AG09309 (cell line): ENCODE results near the gene CTTNBP2.

Experiments used
- DNase-seq: peaks from one replicate; pipeline ENCODE4 v3.0.0-alpha.2; 2010; ENCODE audit warnings: low read depth
- H3K4me3 ChIP-seq: 2 replicates; pipeline ENCODE4 v1.5.1; 2011; ENCODE audit warnings: mild to moderate bottlenecking, low read depth, low read length, moderate library complexity; ENCODE audit not compliant: control insufficient read depth
- TF ChIP-seq, protein P1 (sequence below): IDR thresholded peaks from 2 replicates; pipeline ENCODE4 v1.5.1; 2011; ENCODE audit warnings: mild to moderate bottlenecking, low read depth, low read length, inconsistent platforms; ENCODE audit not compliant: insufficient read depth, control insufficient read depth; ENCODE audit errors: missing control alignments

Gene CTTNBP2

DNA sequence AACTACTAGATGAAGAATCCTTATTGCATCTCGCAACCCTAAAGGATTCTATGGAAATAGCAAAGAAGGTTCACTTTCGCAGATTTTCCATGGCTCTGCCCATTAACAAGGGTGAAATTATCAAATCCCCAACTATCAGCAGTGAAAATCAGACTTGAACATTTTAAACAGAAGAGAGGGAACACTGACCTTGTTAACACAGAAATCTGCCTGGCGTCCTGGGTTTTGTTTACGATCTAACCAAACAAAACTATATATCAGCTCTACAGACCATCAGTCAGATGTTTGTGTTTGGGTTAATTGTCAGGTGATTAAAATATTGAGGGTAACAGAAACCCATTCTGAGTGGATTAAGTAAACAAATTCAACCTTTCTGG lies 1.9 kb downstream of the CTTNBP2 start:
- H3K4me3 ChIP-seq = no peak overlapping the region
- TF ChIP-seq, protein P1, sequence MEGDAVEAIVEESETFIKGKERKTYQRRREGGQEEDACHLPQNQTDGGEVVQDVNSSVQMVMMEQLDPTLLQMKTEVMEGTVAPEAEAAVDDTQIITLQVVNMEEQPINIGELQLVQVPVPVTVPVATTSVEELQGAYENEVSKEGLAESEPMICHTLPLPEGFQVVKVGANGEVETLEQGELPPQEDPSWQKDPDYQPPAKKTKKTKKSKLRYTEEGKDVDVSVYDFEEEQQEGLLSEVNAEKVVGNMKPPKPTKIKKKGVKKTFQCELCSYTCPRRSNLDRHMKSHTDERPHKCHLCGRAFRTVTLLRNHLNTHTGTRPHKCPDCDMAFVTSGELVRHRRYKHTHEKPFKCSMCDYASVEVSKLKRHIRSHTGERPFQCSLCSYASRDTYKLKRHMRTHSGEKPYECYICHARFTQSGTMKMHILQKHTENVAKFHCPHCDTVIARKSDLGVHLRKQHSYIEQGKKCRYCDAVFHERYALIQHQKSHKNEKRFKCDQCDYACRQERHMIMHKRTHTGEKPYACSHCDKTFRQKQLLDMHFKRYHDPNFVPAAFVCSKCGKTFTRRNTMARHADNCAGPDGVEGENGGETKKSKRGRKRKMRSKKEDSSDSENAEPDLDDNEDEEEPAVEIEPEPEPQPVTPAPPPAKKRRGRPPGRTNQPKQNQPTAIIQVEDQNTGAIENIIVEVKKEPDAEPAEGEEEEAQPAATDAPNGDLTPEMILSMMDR = no peak
- no peak for DNase-seq

DNA sequence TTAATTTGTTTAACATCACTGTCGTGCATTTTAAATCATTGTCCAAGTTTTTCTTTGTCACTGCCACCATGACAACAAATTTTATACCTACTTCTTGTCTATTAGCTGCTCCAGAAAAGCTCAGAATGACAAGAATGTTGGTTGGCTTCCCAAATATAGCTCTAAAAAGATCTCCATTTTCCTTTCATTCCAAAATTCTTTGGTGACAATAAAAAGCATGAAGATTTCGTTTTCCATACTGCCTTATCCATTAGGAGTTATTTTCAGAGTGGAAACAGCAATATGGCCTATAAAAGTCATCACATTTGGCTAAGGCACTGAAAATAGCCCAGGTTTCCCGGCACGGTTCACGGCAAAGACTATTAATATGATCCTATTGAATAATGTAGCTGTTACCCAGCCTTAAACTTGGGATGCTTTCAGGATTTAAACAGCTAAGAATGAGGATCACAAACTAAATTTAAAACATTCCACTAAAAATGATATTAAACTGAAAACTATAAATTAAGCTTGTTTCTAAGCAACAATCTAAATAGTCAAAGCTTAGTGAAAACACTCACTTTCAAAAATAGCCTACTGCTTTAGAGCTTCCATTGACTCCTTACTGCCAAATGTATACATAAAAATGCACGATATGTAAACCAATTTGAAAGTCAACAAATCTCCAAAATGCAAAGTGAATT lies 2.7 kb downstream of the CTTNBP2 start:
- H3K4me3 ChIP-seq = no peak overlapping the region
- TF ChIP-seq, protein P1 = no peak
- DNase-seq = no peak

DNA sequence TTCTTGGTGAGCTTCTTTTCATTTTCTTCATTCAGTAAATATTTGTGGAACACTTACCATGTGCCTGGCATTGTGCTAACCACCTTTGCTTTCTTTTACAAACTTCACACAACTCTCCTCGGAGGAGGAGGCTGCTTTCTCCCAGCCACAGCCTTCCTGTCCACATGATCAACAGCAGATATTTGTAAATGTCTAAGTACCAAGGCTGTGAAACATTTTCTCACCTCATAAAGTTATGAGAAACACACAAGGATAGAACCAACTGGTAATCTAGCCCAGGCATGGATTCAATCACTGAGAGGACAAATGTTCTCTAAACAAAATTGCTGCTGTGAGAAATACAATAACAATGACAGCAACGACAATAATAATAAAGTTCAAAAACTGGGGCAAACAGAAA lies 3.9 kb downstream of the CTTNBP2 start:
- TF ChIP-seq, protein P1 = no peak
- DNase-seq = no peak
- H3K4me3 ChIP-seq = no peak overlapping the region

DNA sequence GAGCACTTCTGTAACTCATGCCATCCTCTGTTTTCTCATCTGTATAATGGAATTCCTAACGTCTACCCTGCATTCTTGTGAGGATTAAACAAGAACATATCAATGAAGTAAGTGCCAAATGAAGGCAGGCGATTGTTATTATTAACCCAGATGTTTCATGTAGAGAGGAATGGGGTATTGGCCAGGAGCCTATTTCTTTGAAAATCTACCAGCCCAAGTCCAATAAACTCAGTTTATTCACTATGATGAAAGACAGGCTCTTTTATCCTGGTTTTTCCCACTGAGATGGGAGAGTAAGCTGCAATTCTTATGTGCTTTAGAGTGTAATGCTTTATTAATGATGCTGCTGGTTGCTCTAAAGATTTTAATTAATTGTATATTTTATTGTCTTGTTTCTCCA lies 9.6 kb downstream of the CTTNBP2 start:
- TF ChIP-seq, protein P1 = no peak
- DNase-seq = no peak
- no peak overlapping the region for H3K4me3 ChIP-seq

DNA sequence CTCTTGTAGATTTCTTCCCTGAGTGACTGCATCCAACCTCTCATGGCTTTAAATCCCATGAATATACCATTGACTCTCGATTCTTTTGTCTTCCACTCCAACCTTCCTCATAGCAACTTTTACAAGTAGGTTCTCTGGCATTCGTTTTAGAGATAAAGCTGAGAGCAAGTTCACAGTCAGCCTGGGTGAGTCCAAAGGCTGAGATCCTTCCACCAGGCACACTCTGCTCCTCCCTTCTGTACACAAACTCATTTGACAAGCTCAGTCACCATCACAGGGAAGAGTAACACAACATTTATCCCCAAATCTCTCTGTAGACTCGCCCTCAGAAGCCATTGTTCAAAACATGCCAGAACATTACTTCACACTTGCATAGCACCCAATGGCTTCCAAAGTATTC lies 10.9 kb downstream of the CTTNBP2 start:
- TF ChIP-seq, protein P1 = no peak
- DNase-seq = no peak
- no peak overlapping the region for H3K4me3 ChIP-seq

DNA sequence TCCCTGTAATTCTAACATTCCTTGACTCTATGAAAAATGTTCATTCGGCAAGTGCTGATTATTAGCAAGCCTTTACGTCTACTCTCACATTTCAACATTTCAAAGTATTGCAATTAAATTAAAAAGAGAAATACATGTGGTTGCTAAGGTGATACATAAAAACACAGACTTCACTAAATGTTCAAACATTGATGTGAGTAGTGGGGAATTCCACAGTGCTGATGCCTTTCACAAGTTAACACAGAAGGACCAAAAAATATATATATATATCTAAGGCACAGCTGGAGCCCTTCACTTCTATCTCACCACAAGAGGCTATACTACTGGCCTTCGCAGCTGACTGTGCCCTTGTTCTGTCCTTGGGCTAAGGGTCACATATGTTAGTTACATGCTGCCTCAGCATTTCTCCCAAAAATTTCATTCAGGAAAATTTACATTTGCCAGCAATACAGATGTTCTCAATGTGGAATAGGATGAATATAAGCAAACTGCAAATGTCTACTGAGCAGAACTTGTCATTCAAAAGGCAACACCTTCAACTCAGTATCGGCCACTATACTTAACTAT lies 13.9 kb downstream of the CTTNBP2 start:
- no peak for DNase-seq
- no peak overlapping the region for H3K4me3 ChIP-seq
- TF ChIP-seq, protein P1 = no peak
